Transverse colon (tissue), 3 donors: Measurements from ENCODE around the gene DEAF1.

ENCODE experiments used
- CTCF ChIP-seq, 5 experiments: fragments of 200-600 bp in 3 of 5; fragments of 450-650 bp in 2 of 5; sonication (generic) in 3 of 5; IDR thresholded peaks; 1 replicate in 2 of 5; 2 replicates in 3 of 5; pipeline ENCODE4 v1.5.1; 2016 to 2017; ENCODE audit warnings: antibody characterized with exemption in 5 of 5, inconsistent platforms in 3 of 5, mild to moderate bottlenecking in 2 of 5, moderate library complexity in 1 of 5
- POLR2A ChIP-seq: fragments of 450-650 bp; IDR thresholded peaks from one replicate; pipeline ENCODE4 v1.6.1; 2016; ENCODE audit warnings: antibody characterized with exemption, mild to moderate bottlenecking, moderate library complexity

GRCh38 chr11:626475-627307 is 68.3 kb downstream of the DEAF1 start, which contains the start of gene SCT:
- no peak for TF ChIP-seq CTCF (IDR thresholded peaks at IDR 0.05)
- no peak for TF ChIP-seq POLR2A
